GM23338 (cell line): ENCODE results near the gene ERO1B. TPM values are rescaled to one million over a fixed set of nuclear protein-coding genes. Genes with fewer than 3 reads are reported as not detected.

Experiments
- ATAC-seq: fragments of 200-7000 bp; cut with Tn5 transposase; 3 replicates; pipeline ENCODE4 v1.9.1; 2020
- DNase-seq: peaks from one replicate; pipeline ENCODE4 v3.0.0-alpha.2; 2015; ENCODE audit warnings: low spot score
- H2AFZ ChIP-seq: fragments of 200-600 bp; sonication (generic); 2 replicates; pipeline ENCODE4 v1.8.0; 2016; ENCODE audit warnings: antibody characterized with exemption, mild to moderate bottlenecking, moderate library complexity
- H3F3A ChIP-seq: fragments of 200-600 bp; sonication (generic); replicated peaks from 2 replicates; pipeline ENCODE4 v1.8.0; 2017; ENCODE audit warnings: antibody characterized with exemption, mixed run types, low read depth
- H3K27ac ChIP-seq: fragments of 200-600 bp; sonication (generic); 2 replicates; pipeline ENCODE4 v1.6.1; 2016; ENCODE audit warnings: low read depth
- H3K27me3 ChIP-seq: fragments of 200-600 bp; sonication (generic); 2 replicates; pipeline ENCODE4 v1.8.0; 2016; ENCODE audit warnings: mild to moderate bottlenecking, mixed run types, moderate library complexity; ENCODE audit not compliant: insufficient read depth
- H3K36me3 ChIP-seq: fragments of 200-600 bp; sonication (generic); 2 replicates; pipeline ENCODE4 v1.8.0; 2016; ENCODE audit warnings: mild to moderate bottlenecking; ENCODE audit not compliant: insufficient read depth
- H3K4me1 ChIP-seq: fragments of 200-600 bp; sonication (generic); 2 replicates; pipeline ENCODE4 v1.8.0; 2016; ENCODE audit warnings: mild to moderate bottlenecking, moderate library complexity; ENCODE audit not compliant: insufficient read depth
- H3K4me2 ChIP-seq: fragments of 200-600 bp; sonication (generic); 2 replicates; pipeline ENCODE4 v1.7.1; 2017; ENCODE audit warnings: mixed run types
- H3K4me3 ChIP-seq: fragments of 200-600 bp; sonication (generic); 2 replicates; pipeline ENCODE4 v1.6.1; 2016; ENCODE audit warnings: mixed run types
- H3K79me2 ChIP-seq: fragments of 200-600 bp; sonication (generic); replicated peaks from 2 replicates; pipeline ENCODE4 v1.8.0; 2017; ENCODE audit warnings: mild to moderate bottlenecking; ENCODE audit not compliant: insufficient read depth
- H3K9me2 ChIP-seq: fragments of 200-600 bp; sonication (generic); 2 replicates; pipeline ENCODE4 v1.8.0; 2017; ENCODE audit not compliant: insufficient read depth
- H4K20me1 ChIP-seq: fragments of 200-600 bp; sonication (generic); replicated peaks from 2 replicates; pipeline ENCODE4 v1.8.0; 2017; ENCODE audit warnings: mild to moderate bottlenecking; ENCODE audit not compliant: insufficient read depth
- H3K27ac Mint-ChIP-seq: 2 replicates; pipeline ENCODE4 v1.8.0; 2020; ENCODE audit warnings: inconsistent platforms, mild to moderate bottlenecking, moderate library complexity, mixed read lengths
- H3K27me3 Mint-ChIP-seq: 3 replicates; pipeline ENCODE4 v1.8.0; 2022; ENCODE audit warnings: low read depth, mild to moderate bottlenecking, moderate library complexity, mixed read lengths, inconsistent platforms; ENCODE audit not compliant: insufficient read depth, poor library complexity
- H3K36me3 Mint-ChIP-seq: 3 replicates; pipeline ENCODE4 v1.8.0; 2021; ENCODE audit warnings: low read depth, mild to moderate bottlenecking, inconsistent platforms, moderate library complexity, mixed read lengths
- H3K4me1 Mint-ChIP-seq: 3 replicates; pipeline ENCODE4 v1.8.0; 2020; ENCODE audit warnings: mild to moderate bottlenecking, inconsistent platforms, mixed read lengths
- H3K4me3 Mint-ChIP-seq: 3 replicates; pipeline ENCODE4 v1.8.0; 2021; ENCODE audit warnings: moderate library complexity, mild to moderate bottlenecking, inconsistent platforms, mixed read lengths
- H3K9me3 Mint-ChIP-seq: 3 replicates; pipeline ENCODE4 v1.8.0; 2020; ENCODE audit warnings: moderate library complexity, mild to moderate bottlenecking, inconsistent platforms, mixed read lengths
- CREB1 ChIP-seq: fragments of 250-450 bp; sonication (Bioruptor Pico); IDR thresholded peaks from 2 replicates; pipeline ENCODE4 v1.5.0; 2020; ENCODE audit warnings: low read depth, mild to moderate bottlenecking, moderate library complexity
- EZH2 ChIP-seq: fragments of 200-600 bp; sonication (generic); IDR thresholded peaks from one replicate; pipeline ENCODE4 v1.8.0; 2017; ENCODE audit warnings: antibody characterized with exemption, mild to moderate bottlenecking, low read depth; ENCODE audit not compliant: unreplicated experiment
- EZH2phosphoT487 ChIP-seq: fragments of 200-600 bp; sonication (generic); IDR thresholded peaks from one replicate; pipeline ENCODE4 v1.8.1; 2018; ENCODE audit warnings: antibody characterized with exemption; ENCODE audit not compliant: unreplicated experiment
- JUNB ChIP-seq: IDR thresholded peaks from one replicate; pipeline ENCODE4 v1.6.1; 2016; ENCODE audit warnings: antibody characterized with exemption; ENCODE audit not compliant: unreplicated experiment
- NANOG ChIP-seq: IDR thresholded peaks from 2 replicates; pipeline ENCODE4 v1.6.1; 2016; ENCODE audit warnings: antibody characterized with exemption, borderline replicate concordance
- POLR2AphosphoS5 ChIP-seq: IDR thresholded peaks from 2 replicates; pipeline ENCODE4 v1.6.1; 2016; ENCODE audit warnings: antibody characterized with exemption, low read depth
- STAT1 ChIP-seq: IDR thresholded peaks from one replicate; pipeline ENCODE4 v1.6.1; 2016; ENCODE audit warnings: antibody characterized with exemption; ENCODE audit not compliant: unreplicated experiment
- ZNF114 ChIP-seq: fragments of 250-450 bp; sonication (Bioruptor Pico); IDR thresholded peaks from 2 replicates; pipeline ENCODE4 v1.5.0; 2020; ENCODE audit warnings: mild to moderate bottlenecking, moderate library complexity
- ZNF331 ChIP-seq: fragments of 250-450 bp; sonication (Bioruptor Pico); IDR thresholded peaks from 2 replicates; pipeline ENCODE4 v1.5.0; 2020; ENCODE audit warnings: low read depth, mild to moderate bottlenecking, moderate library complexity
- polyA plus RNA-seq: library from polyadenylated mRNA; unstranded; fragments of >200 nt; fragmentation: Nextera tagmentation; extraction: Ambion mirVana; gene quantifications from 2 replicates; pipeline ENCODE4 v1.2.1, GENCODE V29; 2016
- total RNA-seq: library from RNA; depleted of rRNA; stranded (reverse); fragments of >200 nt; shearing (Covaris generic); gene quantifications from 2 replicates; pipeline ENCODE4 v1.2.3, GENCODE V29; 2014
- TF ChIP-seq, protein P1 (sequence below): IDR thresholded peaks from one replicate; pipeline ENCODE4 v1.6.1; 2018; ENCODE audit warnings: antibody characterized with exemption; ENCODE audit not compliant: unreplicated experiment
- TF ChIP-seq, protein P2 (sequence below): IDR thresholded peaks from 2 replicates; pipeline ENCODE4 v1.6.1; 2016; ENCODE audit warnings: antibody characterized with exemption
- TF ChIP-seq, protein P3 (sequence below), 2 experiments: fragments of 200-600 bp in 1 of 2; sonication (generic) in 1 of 2; conservative IDR thresholded peaks; 2 replicates each; pipeline versions ENCODE4 v1.5.1 to v1.6.1; 2016 to 2017; ENCODE audit warnings: antibody characterized with exemption in 2 of 2, low read depth in 2 of 2, mild to moderate bottlenecking in 2 of 2, moderate library complexity in 1 of 2

The ERO1B gene
- total and polyA plus RNA-seq, 2 experiments from 2014 or later: 2.4 to 3.6 TPM

DNA sequence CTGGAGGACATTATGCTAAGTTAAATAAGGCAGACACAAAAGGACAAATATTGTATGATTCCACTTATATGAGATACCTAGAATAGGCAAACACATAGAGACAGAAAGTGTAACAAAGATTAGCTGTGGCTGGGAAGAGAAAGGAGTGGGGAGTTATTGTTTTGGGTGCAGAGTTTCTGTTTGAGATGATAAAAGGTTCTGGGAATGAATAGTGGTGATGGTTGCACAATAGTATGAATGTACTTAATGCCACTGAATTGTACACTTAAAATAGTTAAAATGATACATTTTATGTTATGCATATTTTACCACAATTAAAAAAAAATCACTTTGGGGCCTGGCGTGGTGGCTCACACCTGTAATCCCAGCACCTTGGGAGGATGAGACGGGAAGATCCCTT lies 21.2 kb upstream of the ERO1B start (continued):
- TF ChIP-seq, protein P1, sequence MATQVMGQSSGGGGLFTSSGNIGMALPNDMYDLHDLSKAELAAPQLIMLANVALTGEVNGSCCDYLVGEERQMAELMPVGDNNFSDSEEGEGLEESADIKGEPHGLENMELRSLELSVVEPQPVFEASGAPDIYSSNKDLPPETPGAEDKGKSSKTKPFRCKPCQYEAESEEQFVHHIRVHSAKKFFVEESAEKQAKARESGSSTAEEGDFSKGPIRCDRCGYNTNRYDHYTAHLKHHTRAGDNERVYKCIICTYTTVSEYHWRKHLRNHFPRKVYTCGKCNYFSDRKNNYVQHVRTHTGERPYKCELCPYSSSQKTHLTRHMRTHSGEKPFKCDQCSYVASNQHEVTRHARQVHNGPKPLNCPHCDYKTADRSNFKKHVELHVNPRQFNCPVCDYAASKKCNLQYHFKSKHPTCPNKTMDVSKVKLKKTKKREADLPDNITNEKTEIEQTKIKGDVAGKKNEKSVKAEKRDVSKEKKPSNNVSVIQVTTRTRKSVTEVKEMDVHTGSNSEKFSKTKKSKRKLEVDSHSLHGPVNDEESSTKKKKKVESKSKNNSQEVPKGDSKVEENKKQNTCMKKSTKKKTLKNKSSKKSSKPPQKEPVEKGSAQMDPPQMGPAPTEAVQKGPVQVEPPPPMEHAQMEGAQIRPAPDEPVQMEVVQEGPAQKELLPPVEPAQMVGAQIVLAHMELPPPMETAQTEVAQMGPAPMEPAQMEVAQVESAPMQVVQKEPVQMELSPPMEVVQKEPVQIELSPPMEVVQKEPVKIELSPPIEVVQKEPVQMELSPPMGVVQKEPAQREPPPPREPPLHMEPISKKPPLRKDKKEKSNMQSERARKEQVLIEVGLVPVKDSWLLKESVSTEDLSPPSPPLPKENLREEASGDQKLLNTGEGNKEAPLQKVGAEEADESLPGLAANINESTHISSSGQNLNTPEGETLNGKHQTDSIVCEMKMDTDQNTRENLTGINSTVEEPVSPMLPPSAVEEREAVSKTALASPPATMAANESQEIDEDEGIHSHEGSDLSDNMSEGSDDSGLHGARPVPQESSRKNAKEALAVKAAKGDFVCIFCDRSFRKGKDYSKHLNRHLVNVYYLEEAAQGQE: no peak
- TF ChIP-seq EZH2 (no peak), ZNF331 (CRISPR knock-in tag) (no peak), EZH2phosphoT487 (no peak), NANOG (no peak), POLR2AphosphoS5 (no peak), JUNB (no peak), CREB1 (CRISPR knock-in tag) (no peak), ZNF114 (CRISPR knock-in tag) (no peak)
- TF ChIP-seq, protein P2, sequence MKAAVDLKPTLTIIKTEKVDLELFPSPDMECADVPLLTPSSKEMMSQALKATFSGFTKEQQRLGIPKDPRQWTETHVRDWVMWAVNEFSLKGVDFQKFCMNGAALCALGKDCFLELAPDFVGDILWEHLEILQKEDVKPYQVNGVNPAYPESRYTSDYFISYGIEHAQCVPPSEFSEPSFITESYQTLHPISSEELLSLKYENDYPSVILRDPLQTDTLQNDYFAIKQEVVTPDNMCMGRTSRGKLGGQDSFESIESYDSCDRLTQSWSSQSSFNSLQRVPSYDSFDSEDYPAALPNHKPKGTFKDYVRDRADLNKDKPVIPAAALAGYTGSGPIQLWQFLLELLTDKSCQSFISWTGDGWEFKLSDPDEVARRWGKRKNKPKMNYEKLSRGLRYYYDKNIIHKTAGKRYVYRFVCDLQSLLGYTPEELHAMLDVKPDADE: no peak

DNA sequence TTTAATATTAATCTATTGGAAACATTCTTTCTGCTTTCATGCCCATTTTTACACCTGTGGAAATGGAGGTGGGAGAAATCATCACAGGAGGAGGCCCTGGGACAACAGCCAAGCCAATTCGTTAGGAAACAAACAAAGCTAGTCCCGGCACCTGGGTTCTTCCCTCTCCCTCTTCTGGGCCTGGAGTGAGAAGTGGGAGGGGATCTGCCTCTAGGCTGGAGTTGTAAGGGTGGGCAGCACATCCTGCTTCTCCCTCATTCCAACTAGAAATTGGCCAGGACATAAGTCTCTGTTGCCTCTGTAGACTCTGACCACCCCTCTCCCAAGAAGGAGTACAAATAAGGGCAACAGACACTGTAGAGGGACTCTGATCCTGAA lies 20.2 kb upstream of the ERO1B start:
- H3K9me3 Mint-ChIP-seq: no peaks in the 10 kb centered on the region
- Histone ChIP-seq H3K79me2 (no peaks in the 10 kb centered on the region), H3K4me1 (peaks cover 4% of the 10 kb centered on the region; the same call in 1 of the 2 replicates), H2AFZ (peak overlapping the region; percentile 93), H3K9me2 (no peaks in the 10 kb centered on the region), H3K4me2 (0 out of 2 replicates have a peak overlapping the region, but pooled peaks have one; percentile 35), H3K4me3 (no peak overlapping the region), H4K20me1 (no peaks in the 10 kb centered on the region), H3K36me3 (no peaks in the 10 kb centered on the region), H3K27me3 (no peaks in the 10 kb centered on the region), H3K27ac (no peak overlapping the region), H3F3A (no peaks in the 10 kb centered on the region)
- peaks cover 2% of the 10 kb centered on the region for H3K27me3 Mint-ChIP-seq
- DNase-seq: peak; percentile 27
- no peak overlapping the region for H3K27ac Mint-ChIP-seq
- peaks cover 10% of the 10 kb centered on the region; the same call in 1 of the 3 replicates for H3K4me1 Mint-ChIP-seq
- no peaks in the 10 kb centered on the region for H3K36me3 Mint-ChIP-seq
- no peak overlapping the region for H3K4me3 Mint-ChIP-seq
- ATAC-seq: peak; percentile 79
- TF ChIP-seq, protein P3, sequence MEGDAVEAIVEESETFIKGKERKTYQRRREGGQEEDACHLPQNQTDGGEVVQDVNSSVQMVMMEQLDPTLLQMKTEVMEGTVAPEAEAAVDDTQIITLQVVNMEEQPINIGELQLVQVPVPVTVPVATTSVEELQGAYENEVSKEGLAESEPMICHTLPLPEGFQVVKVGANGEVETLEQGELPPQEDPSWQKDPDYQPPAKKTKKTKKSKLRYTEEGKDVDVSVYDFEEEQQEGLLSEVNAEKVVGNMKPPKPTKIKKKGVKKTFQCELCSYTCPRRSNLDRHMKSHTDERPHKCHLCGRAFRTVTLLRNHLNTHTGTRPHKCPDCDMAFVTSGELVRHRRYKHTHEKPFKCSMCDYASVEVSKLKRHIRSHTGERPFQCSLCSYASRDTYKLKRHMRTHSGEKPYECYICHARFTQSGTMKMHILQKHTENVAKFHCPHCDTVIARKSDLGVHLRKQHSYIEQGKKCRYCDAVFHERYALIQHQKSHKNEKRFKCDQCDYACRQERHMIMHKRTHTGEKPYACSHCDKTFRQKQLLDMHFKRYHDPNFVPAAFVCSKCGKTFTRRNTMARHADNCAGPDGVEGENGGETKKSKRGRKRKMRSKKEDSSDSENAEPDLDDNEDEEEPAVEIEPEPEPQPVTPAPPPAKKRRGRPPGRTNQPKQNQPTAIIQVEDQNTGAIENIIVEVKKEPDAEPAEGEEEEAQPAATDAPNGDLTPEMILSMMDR (conservative IDR thresholded peaks at IDR 0.05; ENCODE audit: low read depth in 2 of 2): no peak
- TF ChIP-seq ZNF331 (CRISPR knock-in tag) (no peak), EZH2phosphoT487 (no peak), EZH2 (no peak), CREB1 (CRISPR knock-in tag) (no peak), ZNF114 (CRISPR knock-in tag) (no peak), NANOG (no peak), STAT1 (no peak)
- TF ChIP-seq, protein P1: no peak
- TF ChIP-seq, protein P2: no peak
